Cerebellar cortex (tissue), 1 donor: Measurements from ENCODE around the gene GABRD.

ENCODE experiments used
- DNase-seq: peaks from one replicate; pipeline ENCODE4 v3.0.0-alpha.2; 2015; ENCODE audit warnings: low spot score

The GABRD gene

GRCh38 chr1:1985375-1986050 lies 33.6 kb upstream of the GABRD start:
- DNase-seq = peak; percentile 40

DNA sequence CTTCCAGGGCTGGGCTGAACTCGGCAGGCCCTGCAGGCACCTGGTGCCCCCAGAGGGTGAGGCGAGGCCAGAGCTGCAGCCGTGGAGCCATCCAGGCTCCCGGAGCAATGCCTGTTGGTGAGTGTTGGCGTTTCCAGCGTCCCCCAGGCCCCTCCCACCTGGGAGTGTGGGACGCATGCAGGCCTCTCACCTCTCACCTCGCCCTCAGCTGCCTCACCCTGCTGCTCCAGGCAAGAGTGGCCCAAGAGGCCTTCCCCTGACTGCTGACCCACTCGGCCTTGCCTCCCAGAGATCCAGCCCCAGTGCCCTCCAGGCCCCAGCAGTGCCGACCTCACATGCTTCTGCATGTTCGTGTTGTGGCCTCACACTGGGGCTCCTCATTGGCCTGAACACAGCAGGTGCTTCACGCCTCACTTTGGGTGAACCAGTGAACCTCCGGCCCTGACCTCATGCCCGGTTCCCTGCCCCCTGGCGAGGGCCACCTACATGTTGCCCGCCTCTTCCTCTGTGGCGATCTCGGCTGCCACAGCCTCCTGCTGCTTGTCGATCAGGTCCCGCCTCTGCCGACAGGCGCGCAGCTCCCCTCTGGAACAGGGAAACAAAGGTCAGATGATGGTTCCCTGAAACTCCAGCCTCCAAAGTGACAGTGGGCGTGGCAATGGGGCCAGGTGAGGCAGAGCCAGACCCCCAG lies 32.5 kb upstream of the GABRD start:
- DNase-seq = no peak

DNA sequence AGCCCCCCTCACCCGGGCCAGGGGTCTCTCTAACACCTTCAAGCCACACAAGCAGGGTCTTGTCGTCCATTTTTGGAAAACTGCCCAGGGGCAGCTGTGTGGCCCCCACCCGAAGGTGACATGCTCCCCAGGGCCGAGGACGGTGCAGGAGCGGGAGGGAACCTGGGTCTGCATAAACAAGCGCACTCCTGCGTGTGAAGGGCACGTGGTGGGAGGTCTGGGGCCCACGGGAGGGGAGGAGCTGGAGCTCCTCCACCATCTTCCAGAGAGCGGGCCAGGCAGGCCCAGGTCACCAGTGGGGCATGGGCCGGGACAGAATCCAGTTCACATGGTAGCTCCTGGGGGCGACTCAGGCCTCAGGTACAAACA lies 32.0 kb upstream of the GABRD start:
- DNase-seq = no peak

DNA sequence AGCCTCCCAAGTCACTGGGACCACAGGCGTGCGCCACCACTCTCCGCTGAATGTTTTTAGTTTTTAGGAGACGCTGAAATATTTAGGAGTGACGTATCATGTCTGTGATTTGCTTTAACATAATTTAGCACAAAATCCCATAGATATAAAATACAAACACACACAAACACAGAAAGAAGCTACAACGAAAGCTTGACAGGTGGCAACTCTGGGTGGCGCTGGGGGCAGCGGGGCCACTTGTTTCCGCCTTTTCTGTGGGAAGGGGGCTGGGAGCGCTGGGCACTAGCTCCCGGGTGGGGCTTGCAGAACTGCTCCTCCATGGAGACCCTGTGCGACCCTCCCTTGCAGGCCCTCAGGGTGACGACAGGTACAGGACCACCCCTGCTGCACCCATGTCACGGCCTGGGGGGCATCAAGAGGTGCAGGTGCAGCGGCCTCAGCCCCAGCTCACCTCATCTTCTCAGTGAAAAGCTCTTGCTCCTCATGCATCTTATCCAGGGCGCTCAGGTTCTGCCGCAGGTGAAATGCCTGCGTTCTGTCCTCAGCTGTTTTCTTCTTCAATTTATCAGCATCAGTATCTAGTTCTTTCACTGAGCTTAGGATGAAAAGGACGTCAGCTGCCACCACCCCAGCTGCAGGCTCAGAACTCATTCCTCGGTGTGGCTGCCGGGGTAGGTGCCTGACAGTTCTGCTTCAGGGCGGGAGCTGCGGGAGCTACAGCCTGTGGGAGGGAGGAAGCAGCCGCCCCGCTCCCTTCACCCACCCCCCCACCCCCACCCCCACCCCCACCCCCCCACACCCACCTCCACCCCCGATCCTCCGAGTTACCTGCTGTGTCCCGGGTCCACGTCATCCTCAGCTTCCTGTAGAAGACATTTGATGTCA lies 30.8 kb upstream of the GABRD start:
- no peak for DNase-seq

GRCh38 chr1:1989102-1989542 lies 30.0 kb upstream of the GABRD start:
- DNase-seq = no peak

DNA sequence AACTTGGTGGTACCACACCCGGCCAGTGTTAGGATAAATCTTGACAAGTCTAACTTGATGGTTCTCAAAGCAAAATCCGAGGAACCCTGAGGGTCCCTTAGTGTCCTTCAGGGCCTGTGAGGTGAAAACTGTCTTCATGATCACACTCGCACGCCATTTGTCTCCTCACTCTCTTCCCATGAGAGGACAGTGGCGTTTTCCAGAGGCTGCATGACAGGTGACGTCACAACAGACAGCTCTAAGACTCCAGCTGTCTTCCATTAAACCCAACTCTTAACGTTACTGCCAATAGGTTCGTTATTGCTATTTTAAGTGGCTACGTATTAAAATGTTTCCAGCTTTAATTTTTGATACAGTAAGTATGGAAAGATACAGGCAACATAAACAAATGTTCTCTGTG lies 29.4 kb upstream of the GABRD start:
- no peak for DNase-seq

GRCh38 chr1:1990222-1990621 lies 28.9 kb upstream of the GABRD start:
- no peak for DNase-seq

GRCh38 chr1:1994536-1994935 lies 24.6 kb upstream of the GABRD start:
- DNase-seq = no peak

- DNase-seq = no peak
These were observed 22.9 kb upstream of the GABRD start for GRCh38 chr1:1996207-1996651.

DNA sequence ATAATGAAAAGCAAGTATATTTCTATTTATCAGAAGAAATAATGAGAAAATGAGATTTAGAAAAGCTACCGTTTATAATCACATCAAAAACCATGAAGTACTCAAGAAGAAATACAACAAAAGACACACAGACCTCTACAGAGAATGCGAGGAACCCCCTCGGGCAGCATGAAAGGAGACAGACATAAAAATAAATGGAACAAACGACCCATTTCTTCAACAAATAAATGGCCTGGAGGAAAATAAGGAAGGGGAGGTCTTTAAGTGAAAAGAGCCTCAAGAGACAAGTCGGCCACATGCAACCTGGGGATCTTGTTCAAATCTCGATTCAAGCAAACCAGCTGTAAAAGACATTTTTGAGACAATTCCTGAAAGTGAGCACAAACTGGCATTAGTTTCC lies 21.6 kb upstream of the GABRD start:
- no peak for DNase-seq

GRCh38 chr1:2000432-2000831 lies 18.7 kb upstream of the GABRD start:
- DNase-seq = no peak

DNA sequence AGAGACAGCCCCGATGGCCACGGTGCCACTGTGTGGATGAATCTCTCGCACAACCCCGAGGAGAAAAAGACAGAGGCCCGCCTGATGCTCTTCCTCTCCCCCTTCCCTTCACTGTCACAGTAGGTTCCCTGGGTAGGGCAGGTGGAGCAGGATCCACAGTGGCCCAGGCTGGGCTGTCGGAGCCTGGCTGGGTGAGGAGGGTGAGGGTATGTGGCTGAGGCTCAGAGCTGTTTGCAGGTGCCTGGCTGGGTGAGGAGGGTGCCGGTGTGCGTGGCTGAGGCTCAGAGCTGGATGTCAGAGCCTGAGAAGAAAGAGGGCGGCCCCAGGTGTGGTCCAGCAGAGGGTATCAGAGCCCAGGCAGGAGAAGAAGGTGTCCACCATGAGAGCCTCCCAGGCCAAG lies 18.3 kb upstream of the GABRD start:
- no peak for DNase-seq

DNA sequence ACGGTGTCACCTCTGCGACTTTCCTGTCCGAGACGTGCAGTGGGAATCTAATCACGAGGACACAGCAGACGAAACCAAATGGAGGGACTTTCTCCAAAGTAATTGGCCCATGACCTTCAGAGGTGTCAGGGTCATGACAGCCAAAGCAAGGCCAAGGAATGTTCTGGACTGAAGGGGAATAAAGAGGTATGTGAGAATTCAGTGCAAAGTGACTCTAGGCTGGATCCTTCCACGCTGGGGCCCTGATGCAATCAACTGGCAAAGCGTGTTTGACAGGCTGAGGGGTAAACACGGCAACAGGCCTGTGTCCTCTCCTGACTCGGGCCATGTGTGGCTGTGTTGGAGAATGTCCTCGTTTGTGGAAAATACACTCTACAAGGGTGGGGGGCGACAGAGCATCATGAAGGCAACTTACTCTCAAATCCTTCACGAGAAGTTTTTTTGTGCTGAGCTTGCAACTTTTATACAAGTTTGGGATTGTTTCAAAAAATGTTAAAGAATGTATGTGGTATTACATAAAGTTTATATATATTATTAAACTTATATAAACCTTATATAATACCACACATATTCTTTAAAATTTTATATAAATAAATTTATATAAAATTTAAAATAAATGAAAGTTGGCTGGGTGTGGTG lies 17.3 kb upstream of the GABRD start:
- no peak for DNase-seq

DNA sequence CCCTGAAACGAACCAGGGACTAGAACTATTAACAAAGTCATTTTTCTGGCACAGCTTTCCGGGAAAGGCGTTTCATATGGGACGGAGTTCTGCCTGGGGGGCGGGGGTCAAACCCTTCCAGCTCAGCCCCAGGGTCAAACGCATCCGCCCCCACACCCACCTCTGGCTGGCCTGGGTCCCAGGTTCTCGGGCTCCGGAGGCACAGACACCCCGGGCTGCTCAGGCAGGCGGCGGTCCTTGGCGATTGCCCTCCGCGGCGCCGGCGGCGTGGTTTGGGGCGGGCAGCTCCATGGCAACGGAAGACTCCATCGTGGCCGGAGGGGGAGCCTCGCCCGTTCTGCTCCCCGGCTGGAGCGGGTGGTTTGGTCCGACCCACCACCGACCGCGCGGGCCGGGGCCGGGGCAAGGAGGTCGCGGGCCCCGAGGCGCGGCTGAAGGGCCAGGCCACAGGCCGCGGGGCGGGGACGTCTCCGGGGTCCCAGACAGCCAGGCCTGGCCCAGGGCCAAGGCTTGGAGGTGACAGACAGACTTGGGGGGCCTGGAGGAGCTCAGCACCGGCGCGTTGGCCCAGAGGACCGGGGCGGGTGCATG lies 15.5 kb upstream of the GABRD start, which contains the start of gene CFAP74:
CFAP74 (minus strand) TSS at position 246 of the 591 bp plus-strand sequence. CDS start 12,830 bp downstream, outside the sequence.
- peak; percentile 61 for DNase-seq

DNA sequence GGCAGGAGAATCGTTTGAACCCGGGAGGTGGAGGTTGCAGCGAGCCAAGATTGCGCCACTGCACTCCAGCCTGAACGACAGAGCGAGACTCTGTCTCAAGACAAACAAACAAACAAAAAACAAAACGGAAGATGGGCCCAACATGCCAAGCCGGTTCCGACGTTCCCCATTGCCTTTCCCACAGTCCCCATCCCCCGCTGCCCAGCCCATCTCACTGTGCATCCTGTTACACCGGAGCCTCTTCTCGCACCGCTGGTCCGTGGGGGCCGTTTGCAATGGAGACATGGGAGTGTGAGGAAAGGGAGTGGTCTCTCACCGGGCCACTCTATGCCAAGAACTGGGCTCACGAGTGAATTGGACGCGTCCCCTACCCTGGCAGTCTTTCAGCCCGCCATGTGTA lies 14.3 kb upstream of the GABRD start:
- DNase-seq = no peak

DNA sequence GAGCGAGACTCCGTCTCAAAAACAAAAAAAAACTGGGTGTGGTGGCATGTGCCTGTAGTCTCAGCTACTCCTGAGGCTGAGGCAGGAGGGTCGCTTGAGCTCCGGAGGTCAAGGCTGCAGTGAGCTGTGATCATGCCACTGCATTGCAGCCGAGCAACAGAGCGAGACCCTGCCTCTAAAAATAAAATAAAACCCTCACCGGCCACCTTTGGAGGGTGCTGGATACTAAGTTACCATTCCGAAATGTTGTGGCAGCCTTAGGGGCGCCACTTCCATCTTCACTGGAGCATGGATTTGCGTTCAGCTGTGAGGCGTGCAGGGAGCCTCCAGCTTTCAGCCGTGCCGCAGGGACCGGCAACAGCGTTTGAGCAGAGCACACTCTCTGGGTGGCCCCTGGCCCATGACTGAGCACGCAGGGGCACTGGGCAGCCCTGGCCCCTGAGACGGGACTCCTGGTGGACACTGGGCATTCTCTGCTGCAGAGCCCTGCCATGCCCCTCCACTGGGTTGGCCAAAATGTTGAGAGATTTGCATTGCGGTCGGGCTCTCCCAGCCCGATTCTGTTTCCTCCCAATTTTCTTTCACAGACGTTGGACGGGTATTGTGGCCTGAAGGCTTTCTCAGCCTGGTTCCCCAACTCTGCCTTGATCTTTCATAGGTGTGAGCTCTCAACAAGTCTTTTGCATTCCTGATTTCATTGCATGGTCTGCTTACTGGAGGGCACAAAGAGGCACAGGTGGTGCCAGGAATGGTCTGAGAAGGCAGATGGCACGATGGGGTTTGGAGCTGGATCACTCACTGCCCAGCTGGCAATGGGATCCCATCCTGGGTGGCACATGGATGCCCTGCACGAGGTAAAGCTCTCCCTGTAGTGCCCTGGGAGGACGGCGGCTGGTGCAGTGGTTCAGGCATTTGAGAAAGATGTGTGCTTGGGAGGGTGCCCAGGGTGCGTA lies 9.8 kb upstream of the GABRD start:
- peak; percentile 86 for DNase-seq

- DNase-seq = no peak
These were observed 5.0 kb upstream of the GABRD start for GRCh38 chr1:2014181-2014580.

DNA sequence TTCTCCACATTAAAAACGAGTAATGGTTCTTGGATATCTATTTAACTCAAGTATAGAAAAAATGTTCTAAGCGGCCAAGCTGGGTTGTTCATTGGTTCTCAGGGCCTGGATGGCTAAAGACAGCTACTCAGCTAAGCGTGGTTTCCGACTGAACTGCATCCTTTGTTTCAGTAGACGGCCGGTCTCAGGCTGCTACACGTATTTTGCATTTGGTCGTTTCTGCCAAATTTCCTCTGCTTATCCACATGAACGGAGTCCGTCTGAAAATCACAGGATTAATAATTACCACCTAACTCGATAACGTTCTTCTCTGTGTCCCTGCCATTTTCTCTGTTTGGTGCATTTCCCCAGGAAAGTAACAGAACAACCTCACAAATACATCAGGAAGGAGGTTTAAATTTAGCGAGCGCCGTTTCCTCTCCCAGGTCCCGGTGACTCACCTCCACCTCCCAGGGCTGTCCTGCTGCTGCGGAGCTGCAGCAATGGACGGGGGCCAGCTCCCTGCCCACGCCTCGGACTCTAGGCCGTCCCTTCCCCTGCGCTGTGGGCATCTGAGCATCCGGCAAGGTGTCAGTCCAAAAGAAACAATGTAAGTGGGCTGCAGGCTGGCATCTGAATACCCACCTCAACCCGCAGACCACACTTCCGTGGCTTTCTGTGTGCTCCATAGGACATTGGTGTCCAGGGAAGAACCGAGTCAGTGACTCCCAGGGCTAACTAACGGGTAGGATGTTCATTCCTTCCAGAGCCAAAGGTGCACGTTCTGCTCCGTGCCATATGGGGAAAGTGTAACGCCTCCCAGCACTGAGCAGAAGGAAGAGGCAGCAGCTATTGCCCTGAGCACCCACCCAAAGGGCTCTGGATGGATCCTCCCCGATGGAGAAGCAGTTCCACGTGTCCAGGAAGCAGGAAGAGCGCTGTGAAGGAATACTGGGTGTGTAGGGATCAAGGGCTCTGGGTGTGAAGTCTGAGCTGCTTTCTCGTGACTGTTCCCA lies 4.1 kb upstream of the GABRD start:
- peak; percentile 83 for DNase-seq

- DNase-seq = no peak
These were observed 3.0 kb upstream of the GABRD start for GRCh38 chr1:2016123-2016522.
